GM12892 (cell line): ENCODE data around the gene SMLR1.

Source experiments
- POLR2A ChIP-seq: IDR thresholded peaks from 2 replicates; pipeline ENCODE4 v1.6.1; 2011; ENCODE audit warnings: low read depth, low read length, control low read depth
- POLR2AphosphoS5 ChIP-seq: IDR thresholded peaks from 2 replicates; pipeline ENCODE4 v1.6.1; 2011; ENCODE audit warnings: low read depth, low read length, control low read depth
- TAF1 ChIP-seq: IDR thresholded peaks from 2 replicates; pipeline ENCODE4 v1.6.1; 2011; ENCODE audit warnings: low read depth, mild to moderate bottlenecking, control low read depth, low read length, borderline replicate concordance

DNA sequence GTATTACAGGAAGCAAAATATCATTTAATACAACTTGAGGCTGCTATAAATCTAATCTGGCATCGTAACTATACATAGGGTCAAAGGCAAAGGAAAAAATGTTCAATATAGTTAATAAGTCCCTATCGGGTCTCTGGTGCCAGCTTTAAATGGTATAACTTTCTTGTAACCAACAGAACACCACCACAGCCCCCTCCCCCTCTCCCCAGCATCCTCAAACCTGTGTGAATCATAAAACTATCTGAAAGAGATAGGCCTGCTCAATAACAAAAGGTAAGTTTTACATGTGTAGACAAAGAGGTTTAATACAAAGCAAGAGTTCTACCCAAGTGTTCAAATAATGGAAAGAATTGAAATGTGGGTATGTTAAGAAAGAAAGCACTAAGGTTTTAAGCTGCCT is 12.2 kb downstream of the SMLR1 start:
- TF ChIP-seq POLR2AphosphoS5 (no peak), POLR2A (no peak), TAF1 (no peak)
